Neutrophil (primary cell): ENCODE measurements around the gene AGO3.

Source experiments
- H3K27ac ChIP-seq: fragments of 200-600 bp; sonication (generic); 2 replicates; pipeline ENCODE4 v1.5.1; 2016; ENCODE audit warnings: mild to moderate bottlenecking, moderate library complexity
- H3K27me3 ChIP-seq: fragments of 200-600 bp; sonication (generic); 2 replicates; pipeline ENCODE4 v1.6.0; 2016; ENCODE audit warnings: mild to moderate bottlenecking
- H3K36me3 ChIP-seq: fragments of 200-600 bp; sonication (generic); 2 replicates; pipeline ENCODE4 v1.5.1; 2017
- H3K4me1 ChIP-seq, 2 experiments: fragments of 200-600 bp in 1 of 2; sonication (generic) in 1 of 2; 1 replicate in 1 of 2; 2 replicates in 1 of 2; pipeline versions ENCODE4 v1.5.1 to v1.6.1; 2013 to 2016; ENCODE audit warnings: low read depth in 1 of 2, low read length in 1 of 2, mild to moderate bottlenecking in 1 of 2, moderate library complexity in 1 of 2; ENCODE audit not compliant: control insufficient read depth in 1 of 2, insufficient read depth in 1 of 2
- H3K4me3 ChIP-seq, 2 experiments: fragments of 200-600 bp in 1 of 2; sonication (generic) in 1 of 2; 1 replicate in 1 of 2; 2 replicates in 1 of 2; pipeline ENCODE4 v1.5.1; 2013 to 2016; ENCODE audit warnings: low read depth in 1 of 2, low read length in 1 of 2, mild to moderate bottlenecking in 1 of 2, moderate library complexity in 1 of 2
- H3K9me3 ChIP-seq: fragments of 200-600 bp; sonication (generic); 2 replicates; pipeline ENCODE4 v1.5.1; 2016
- CTCF ChIP-seq: fragments of 200-600 bp; sonication (generic); IDR thresholded peaks from 2 replicates; pipeline ENCODE4 v1.5.1; 2016; ENCODE audit warnings: antibody characterized with exemption

AGO3 gene

GRCh38 chr1:36086529-36087232 lies 155.8 kb downstream of the AGO3 start:
- Histone ChIP-seq H3K9me3 (no peaks in the 10 kb centered on the region), H3K4me3 (no peak overlapping the region), H3K27me3 (peaks cover 22% of the 10 kb centered on the region), H3K4me1 (peaks cover 36 to 37% of the 10 kb centered on the region in 2 experiments), H3K27ac (no peak overlapping the region), H3K36me3 (peaks cover 10% of the 10 kb centered on the region)
- no peak for TF ChIP-seq CTCF

- no peak for TF ChIP-seq CTCF
- Histone ChIP-seq H3K27me3 (peaks cover 22% of the 10 kb centered on the region), H3K4me1 (peaks cover 36 to 37% of the 10 kb centered on the region in 2 experiments)
Observed at GRCh38 chr1:36087233-36088123, 156.6 kb downstream of the AGO3 start.

GRCh38 chr1:36088265-36088576 lies 157.3 kb downstream of the AGO3 start:
- no peaks in the 10 kb centered on the region for H3K9me3 ChIP-seq
- H3K36me3 ChIP-seq = peaks cover 25% of the 10 kb centered on the region
- peaks cover 20% of the 10 kb centered on the region for H3K27me3 ChIP-seq
- H3K4me1 ChIP-seq = peaks cover 36 to 37% of the 10 kb centered on the region in 2 experiments
- peak overlapping the region; percentile 89 for H3K27ac ChIP-seq
- TF ChIP-seq CTCF = no peak
- peak overlapping the region; percentile 96 to 99 for H3K4me3 ChIP-seq

More at GRCh38 chr1:36087233-36088123, 156.6 kb downstream of the AGO3 start:
- H3K36me3 ChIP-seq = peaks cover 18% of the 10 kb centered on the region
- H3K27ac ChIP-seq = peak overlapping the region; percentile 89
- H3K4me3 ChIP-seq = peak overlapping the region in 1 of 2 experiments; percentile 96
- no peaks in the 10 kb centered on the region for H3K9me3 ChIP-seq

- Histone ChIP-seq H3K27ac (peak within 1 kb of the TSS; percentile 89), H3K4me1 (peaks cover 36% of the 10 kb centered on the region in 2 experiments), H3K36me3 (peaks cover 31% of the 10 kb centered on the region), H3K4me3 (peak within 1 kb of the TSS; percentile 96 to 99), H3K9me3 (no peaks in the 10 kb centered on the region), H3K27me3 (peaks cover 14% of the 10 kb centered on the region)
- peak; percentile 98 for TF ChIP-seq CTCF
Observed at GRCh38 chr1:36088577-36089392, 157.9 kb downstream of the AGO3 start, which contains the start of gene ADPRS. Gene ADPRS, plus strand, starts transcription at chr1:36088892. Its CDS starts 13 bp downstream, at chr1:36088905.
